Iris pigment epithelial cell (primary cell): ENCODE data around the gene SGMS2.
A peak's percentile ranks its signal among the peaks of the same experiment; 100 is the strongest.

ENCODE experiments used
- DNase-seq: peaks from one replicate; pipeline ENCODE4 v3.0.0-alpha.2; 2011; ENCODE audit warnings: low read depth

Gene SGMS2

DNA sequence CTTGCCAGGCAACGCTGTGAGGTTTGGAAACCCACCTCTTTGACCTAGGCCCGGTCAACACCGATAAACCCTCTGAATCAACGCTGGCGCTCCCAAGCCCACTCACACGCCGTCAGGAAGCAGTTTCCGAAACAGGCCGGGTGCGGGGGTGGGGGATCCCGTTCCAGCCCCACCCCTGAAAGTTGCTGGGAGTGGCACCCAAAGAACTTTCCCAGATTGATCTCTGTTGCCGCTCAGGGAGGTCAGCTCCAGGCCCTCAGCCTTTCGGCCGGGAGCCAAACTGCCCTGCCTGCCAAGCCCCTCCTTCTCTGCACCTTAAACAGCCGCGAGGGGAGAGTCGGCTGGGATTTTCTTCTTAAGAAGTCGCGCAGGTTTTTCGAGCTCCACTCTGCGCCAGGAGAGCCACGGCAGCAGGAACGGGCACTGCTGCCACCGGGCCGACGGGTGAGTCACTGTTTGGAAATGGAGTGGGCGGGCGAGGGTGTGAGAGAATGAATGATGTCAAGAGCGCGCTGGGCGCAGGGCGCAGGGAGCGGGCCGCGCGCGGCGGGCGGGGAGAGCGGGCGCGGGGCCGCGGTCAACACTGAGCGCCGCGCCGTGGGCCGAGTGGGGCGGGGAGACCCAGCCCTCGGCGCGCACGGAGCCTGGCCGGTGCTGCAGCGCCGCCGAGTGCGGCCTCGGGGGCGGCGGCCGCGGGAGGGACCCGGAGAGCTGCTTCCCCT is at the start of gene SGMS2:
Gene SGMS2 (plus strand): TSS at position 583 of the 722 bp plus-strand sequence. CDS start 70,622 bp downstream, outside the sequence.
- DNase-seq, result peak; percentile 91

GRCh38 chr4:107777890-107778289 is 46.8 kb upstream of the SGMS2 start:
- no peak for DNase-seq

DNA sequence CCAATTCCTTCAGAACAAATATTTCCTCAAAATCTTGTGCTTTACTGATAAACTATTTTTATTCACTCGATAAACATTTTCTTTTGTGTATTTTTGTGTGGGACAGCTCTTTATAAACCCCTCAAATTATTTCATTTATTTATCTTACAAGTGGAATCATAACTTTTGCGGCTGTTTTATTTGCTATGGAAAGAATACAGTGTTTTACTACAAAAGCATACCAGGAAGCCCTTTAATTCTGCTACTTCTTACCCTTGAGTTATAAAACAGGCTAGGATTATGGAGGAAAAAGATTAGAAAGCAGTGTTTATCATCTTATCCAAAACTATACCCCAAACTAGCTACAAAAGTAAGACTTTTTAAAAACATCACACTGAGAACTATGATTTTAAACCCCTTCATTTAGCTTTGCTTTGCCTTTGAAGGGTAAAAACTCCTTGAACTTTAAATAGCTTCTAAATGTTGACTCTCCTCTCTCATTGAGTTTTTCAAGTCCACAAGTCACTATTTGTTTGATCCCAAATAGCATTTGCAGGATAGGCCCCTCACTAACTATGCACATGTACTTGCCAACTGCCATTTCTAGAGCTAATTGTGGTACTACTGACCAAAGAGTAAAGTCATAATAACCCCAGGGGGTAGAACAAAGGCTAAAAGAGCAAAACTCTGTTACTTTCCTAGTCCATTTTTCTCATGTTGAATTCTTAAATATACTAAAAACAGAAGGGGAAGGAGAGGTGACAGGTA is 45.8 kb upstream of the SGMS2 start:
- DNase-seq, result no peak

GRCh38 chr4:107780665-107781064 is 44.1 kb upstream of the SGMS2 start:
- DNase-seq, result peak; percentile 8

- DNase-seq, result no peak
Observed at GRCh38 chr4:107791902-107792301, 32.8 kb upstream of the SGMS2 start.

DNA sequence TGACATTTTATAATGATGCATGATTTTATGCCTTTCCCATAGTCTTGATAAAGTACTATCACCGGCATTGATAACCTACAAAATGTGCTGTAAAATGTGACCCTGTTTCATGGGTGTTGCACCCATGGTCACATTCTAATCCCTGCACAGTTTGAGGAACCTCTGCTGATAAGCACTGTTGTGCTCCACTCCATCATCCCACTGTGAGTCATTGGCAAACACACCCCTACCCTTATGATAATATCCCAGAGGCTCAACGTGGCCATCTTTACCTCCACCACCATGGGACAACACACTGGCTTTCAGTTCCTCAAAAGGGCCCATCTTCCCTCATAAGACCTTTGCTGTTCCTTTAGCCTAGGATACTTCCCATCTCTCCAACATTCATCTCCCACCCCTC is 32.0 kb upstream of the SGMS2 start:
- no peak for DNase-seq

DNA sequence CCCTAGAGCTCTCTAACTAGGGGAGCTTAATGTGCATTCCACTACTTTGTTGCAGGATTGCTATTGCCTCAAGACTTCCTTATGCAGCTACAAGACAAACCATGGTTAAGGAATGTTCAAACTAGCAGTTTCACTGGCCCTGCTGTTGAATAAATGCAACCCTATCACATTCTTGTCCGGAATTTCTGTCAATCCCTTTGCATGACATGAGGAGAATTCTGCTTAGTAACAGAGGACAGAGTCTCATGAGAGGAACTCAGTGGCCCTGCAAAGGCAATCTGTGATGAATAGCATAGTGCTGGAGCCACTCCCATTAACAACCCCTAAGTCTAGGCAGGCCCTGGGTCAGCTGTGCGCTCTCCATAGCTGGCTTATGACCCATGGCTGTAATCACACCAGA is 30.7 kb upstream of the SGMS2 start:
- no peak for DNase-seq

DNA sequence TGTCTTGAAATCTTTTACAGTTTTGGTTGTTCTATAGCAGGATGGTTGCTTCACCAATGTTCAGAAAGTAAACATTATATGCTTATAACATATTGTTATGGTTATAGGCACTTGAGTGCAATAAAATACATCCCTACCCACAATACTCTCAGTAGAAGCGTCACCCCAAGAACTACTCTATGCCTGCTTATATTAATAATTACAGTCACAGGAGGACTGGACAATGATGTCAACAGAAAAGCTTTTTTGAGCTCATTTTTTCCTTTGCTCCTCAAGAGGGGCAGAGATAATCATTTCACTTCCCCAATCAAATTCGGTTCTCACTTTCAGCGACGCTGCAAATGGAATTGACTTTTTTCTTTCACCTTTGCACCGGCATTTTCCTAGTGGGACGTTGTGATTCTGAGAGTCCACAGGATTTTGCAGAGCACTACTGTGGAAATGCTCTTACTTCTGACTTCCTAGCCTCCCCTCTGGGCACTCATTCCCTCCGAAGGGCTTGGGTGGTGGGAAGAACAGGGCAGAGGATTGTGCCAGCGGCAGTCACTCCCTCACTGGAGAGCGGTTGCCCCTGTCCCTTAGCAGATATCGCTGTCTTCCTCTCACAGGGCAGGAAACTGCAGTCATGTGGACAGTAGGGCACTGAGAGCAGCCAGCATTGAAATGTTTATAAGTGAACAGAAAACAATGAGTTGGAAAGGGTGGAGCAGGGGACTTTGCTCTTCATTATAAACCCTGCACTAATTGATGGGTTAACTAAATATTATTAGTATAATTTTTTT is 24.9 kb upstream of the SGMS2 start:
- DNase-seq, result no peak

- no peak for DNase-seq
Observed at GRCh38 chr4:107800706-107801105, 24.0 kb upstream of the SGMS2 start.

GRCh38 chr4:107801766-107802211 is 22.9 kb upstream of the SGMS2 start:
- DNase-seq, result peak; percentile 31

DNA sequence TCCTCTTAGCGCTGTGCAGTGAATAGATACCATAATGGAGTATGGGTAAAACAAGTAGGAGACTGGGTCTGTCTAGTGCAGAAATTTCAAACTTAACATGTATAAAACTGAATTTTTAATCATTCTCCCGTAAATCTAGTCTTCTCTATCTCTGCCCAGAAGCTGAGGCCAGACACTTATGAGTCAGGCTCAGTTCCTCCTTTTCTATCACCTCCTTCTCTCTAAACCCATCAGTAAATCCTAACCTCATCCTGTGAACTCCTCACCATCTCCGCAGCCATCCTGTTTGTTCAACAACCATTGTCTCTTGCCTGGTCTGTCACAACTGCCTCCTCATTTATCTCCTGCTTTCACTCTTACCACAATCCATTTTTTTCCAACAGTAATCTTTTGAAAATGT is 19.8 kb upstream of the SGMS2 start:
- no peak for DNase-seq

- DNase-seq, result no peak
Observed at GRCh38 chr4:107806196-107806595, 18.5 kb upstream of the SGMS2 start.

GRCh38 chr4:107808572-107808971 is 16.2 kb upstream of the SGMS2 start:
- no peak for DNase-seq

GRCh38 chr4:107809210-107809609 is 15.5 kb upstream of the SGMS2 start:
- no peak for DNase-seq

GRCh38 chr4:107814758-107815157 is 10.0 kb upstream of the SGMS2 start:
- DNase-seq, result no peak

DNA sequence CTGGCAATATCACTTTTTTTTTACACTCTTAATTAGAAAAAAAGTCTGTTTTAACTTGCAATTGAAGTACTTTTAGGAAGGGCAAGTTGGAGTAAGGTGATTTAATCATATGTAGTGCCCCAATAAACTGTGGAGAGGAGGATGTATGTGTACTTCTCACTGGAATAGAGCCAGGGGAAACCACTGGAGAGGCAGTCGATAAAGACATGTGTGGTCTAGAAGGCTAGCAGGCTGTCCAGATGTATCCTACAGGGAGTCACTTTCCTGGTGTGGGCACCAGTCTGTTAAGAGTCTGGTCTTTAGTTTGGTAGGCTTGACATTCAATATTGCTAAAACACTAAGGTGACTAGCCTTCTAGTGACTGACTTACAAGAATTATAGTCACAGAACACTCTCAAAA is 9.6 kb upstream of the SGMS2 start:
- DNase-seq, result no peak

GRCh38 chr4:107818301-107818910 is 6.3 kb upstream of the SGMS2 start:
- DNase-seq, result peak; percentile 31

DNA sequence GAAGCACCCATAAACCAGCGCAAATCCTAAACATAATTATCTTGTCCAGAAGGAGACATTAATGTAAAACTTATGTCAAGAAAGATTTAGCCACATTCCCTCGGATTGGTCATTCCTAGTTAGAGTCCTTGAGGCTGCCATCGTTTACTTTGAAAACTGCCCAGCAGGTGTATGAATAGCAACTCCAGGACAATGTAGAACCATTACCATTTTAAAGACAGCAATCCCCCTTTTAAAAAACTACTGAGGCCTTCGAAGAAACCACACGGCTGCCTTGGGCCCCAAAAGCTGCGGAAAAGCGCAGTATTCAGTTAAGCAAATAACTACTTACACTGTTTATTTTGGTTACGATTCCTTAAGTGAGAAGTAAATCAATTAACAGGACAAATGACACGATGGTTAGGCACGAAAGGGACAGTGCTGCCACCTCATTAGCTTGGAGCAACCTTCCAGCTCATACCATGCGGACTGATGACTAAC is 822 bp upstream of the SGMS2 start:
- no peak for DNase-seq

GRCh38 chr4:107825072-107825824 is 516 bp downstream of the SGMS2 start:
- peak; percentile 60 for DNase-seq

- DNase-seq, result no peak
Observed at GRCh38 chr4:107826421-107826980, 1.8 kb downstream of the SGMS2 start.
